Head of caudate nucleus (tissue), 42 donors: ENCODE data around the gene KRTAP5-3.
A peak's percentile ranks its signal among the peaks of the same experiment; 100 is the strongest.

Experiments used
- DNase-seq, 42 donors: peaks; one replicate each; pipeline versions ENCODE4 v3.0.0 to v3.0.0-alpha.2; 2020 to 2021; ENCODE audit warnings: mixed read lengths in 7 of 42
- intact Hi-C: fragments of 100-400 bp; cut with DNase I; formaldehyde crosslinking; loops from one replicate; pipeline ENCODE4 v1.15.0; 2022

KRTAP5-3 gene

DNA sequence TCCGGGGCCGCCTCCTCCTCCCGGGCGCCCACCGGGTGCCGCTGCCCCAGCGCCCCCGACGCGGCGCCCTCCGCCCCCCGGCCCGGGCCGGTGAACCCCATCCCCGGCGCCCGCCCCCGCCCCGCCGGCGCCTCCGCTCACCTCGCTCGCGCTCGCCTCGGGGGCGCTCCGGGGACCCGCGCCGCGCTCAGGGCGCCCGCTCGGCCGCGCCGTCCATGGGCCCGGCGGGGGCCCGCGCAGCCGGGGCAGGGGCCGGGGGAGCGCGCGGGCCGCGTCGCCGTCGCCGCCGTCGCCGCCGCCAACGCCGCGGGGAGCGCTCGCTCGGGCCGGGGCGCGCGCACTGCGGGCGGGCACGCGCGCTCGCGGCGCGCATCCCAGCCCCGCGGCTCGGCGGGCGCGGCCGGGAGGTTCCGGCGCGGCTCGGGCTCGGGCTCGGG is 36.5 kb downstream of the KRTAP5-3 start:
- DNase-seq, result peak in 1 of 42 donors; percentile 18
- intact Hi-C loops, result no loop called here

DNA sequence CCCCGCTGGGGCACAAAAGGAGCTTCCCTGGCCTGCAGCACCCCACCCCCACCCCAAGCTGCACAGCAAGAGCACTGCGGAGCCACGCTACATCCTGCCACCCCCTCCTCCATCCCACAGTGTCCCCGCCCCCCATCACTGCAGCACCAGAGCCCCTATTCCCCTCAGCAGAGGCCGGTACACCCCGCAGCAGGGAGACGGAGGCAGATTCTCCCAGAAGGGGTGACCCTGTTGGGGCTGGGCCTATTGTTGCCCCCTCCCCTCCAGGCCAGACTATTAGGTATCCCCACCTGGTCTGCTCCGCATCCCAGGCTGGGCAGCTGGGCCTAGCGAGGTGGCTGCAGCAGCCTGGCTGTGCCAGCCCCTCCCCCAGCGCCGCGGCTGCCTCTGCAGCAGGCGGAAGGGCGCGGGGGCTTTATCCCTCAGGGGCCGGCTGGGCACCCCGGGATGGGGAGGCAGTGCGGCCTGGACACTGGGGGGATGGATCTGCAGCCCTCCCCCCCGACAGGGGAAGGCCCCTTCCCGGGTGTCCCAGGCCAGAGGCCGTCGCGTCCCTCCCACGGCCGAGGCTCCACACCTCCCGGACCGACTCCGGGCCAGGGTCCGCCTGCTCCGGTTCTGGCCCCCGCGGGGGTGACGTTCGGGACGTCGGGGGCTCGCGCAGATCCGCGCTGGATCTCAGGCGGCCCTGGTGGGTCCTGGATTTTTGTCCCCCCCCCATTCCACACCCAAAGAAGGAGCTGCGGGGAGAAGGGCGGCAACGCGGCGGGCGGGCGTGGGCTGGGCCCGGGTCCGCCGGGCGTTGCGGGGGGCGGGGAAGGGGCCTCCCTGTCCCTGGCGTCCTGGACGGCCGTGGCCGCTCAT is 37.1 kb downstream of the KRTAP5-3 start:
- intact Hi-C loops, result no loop called here
- peak in 19 of 42 donors; percentile 30 to 78 (median 60) for DNase-seq

DNA sequence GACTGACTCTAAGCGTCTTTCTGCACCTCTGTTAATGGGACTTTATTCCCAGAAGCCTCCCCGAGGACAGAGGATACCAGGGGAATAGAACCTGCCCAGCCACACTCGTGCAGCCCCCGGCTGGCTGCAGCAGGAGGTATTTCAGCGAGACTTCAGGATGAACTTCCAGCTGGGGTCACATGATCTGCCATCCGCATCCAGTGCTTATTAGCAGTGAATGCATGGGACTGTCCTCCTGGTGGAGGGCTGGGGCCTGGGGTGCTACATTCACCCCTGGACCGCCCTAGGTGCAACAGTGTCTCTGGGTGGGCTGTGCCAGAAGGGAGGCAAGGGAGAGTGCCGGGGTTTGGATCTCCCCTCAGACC is 37.8 kb downstream of the KRTAP5-3 start:
- intact Hi-C loops, result no loop called here
- DNase-seq, result no peak

DNA sequence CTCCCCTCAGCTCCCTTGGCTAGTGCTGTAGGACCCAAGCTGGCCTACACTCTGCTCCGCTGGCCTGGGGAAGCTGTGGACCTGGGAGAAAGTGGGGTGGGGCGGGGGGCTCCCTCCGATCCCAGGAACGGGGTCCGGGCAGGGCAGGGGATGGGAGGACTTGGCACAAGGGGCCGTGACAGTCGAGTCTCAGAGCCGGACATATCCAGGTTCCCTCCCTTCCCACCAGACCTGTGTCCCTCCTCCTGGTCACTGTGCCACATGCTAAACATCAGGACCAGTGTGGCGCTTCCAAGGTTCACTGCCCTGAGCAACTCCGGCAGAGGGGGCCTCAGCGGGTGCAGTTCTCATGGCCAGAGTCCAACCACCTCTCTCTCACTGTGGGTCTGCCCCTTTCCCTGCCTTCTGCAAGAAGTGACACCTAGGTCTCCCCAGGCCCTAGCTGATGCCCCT is 38.2 kb downstream of the KRTAP5-3 start:
- intact Hi-C loops, result no loop called here
- DNase-seq, result peak in 3 of 42 donors; percentile 7 to 14 (median 12)

DNA sequence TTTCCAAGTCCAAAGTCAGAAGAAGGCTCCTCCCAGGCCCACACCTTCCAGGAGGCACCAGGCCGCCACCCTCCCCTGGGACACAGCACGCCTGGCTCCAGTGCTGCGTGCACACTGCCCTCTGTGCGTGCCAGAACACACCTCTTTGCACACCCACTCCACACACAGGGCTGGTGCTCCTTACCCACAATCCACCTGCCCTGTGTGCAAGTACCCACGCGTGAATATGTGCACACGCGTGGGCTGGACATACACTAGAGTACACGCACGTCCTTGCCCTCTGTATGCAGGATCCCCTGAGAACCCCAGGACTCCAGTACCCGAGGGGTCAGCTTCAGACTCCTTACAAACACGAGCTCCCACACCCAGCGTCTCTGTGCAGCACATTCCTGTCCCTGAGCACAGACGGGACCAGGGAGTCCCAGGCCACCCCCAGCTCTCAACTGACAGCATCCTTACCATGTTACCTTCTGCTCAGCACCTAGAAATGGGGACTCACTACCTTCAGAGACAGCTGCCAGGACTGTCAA is 38.9 kb downstream of the KRTAP5-3 start:
- DNase-seq, result peak in 10 of 42 donors; percentile 33 to 71 (median 54)
- intact Hi-C loops, result no loop called here

DNA sequence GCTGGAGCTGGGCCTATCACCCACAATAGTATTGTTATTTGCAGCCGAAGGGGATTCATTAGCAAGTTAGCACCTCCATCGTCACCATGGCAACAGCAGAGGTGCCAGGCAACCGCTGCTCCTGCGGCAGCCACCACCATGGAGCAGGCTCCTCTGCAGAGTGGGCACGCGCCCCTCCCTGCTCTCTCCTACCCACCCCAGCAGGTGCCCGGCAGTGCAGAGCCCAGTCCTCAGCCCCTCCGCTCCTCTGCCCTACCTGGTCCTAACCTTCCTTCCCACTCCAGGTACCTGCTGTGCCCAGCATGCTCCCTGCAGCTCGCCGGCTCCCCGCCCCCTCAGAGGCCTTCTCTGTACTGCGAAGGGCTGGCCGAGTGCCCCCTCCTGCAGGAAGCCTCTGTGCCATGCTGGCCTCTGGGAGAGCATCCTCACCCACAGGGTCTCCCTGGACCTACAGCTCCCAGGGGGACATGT is 39.8 kb downstream of the KRTAP5-3 start:
- intact Hi-C loops, result no loop called here
- DNase-seq, result peak in 38 of 42 donors; percentile 50 to 93 (median 76)

DNA sequence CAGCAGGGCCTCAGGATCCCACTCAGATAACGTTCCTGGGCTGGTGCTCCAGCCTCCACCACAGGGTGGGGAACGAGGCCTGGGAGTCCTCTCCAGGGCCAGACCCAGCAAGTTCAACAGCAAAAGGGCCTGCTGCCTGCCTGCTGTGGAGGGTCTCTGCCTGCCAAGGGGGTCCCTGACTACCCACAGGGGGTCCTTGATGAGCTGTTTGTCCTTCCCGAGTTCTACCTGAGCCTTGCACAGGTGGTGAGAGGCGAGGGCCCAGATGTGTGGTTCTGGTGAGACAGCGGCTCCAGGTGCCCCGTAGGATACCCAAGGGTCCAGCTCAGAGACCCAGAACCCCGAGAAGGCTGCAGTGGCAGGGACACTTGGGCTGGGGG is 40.6 kb downstream of the KRTAP5-3 start:
- no peak for DNase-seq
- intact Hi-C loops, result no loop called here

DNA sequence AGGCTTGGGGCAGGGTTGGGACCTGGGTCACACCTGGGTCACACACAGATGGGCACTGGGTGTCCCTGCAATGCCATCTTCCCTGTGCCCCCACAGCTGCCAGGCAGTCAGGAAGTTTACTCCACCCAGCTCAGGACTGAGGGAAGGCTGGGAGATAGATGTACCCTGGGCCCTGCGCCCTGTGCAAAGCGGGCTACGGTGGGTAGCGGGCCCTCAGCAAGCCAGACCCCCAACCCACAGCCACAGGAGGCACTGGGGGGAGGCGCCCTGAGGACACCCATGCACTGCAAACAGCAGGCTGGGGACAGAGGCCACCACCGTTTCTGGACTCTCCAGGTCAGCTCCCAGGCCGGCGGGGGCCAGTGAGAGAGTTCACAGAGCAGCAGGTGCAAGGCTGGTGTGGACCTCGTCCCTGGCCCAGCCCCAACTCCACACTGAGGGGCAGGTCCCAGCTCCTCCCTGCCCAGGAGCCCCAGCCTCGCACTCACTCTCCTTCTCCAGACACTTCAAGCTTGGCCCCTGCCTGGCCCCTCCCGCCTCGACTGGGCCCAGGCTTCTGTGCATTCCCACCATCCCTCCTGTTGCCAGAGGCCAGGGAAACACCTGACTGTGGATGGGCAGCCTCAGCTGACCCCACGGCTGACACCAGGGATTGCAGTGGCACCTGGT is 41.1 kb downstream of the KRTAP5-3 start:
- intact Hi-C loops, result no loop called here
- DNase-seq, result no peak

DNA sequence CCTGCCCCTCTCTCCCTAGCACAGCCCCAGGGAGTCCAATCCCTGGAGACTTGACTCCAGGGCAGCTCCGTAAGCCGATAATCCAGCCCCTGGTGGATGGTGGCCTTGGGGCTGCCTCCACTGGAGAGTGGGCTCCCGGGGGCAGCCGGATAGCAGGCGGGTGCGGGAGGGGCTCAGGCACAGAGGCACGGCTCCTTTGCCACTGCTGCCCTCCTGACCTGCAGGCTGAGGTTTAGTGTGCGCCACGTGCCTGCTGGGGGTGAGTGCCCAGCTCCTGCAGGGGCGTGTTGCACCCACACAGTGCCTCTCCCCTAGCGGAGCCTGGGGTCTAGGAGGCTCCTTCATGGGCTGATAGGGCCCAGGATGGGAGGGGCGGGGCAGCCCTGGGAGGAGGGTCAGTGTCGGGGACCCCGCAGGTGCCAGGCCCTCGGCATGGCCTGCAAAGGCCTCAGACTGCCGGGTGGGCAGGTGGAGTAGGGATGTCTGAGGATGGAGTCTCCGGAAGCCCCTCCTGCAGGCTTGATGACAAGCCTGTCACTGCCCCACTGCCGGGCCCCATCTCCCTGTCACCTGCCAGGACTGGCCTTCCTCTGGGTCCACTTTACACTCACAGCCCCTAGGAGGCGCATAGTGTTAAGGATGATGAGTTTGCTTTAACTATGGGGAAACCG is 41.7 kb downstream of the KRTAP5-3 start:
- DNase-seq, result no peak
- intact Hi-C loops, result no loop called here

DNA sequence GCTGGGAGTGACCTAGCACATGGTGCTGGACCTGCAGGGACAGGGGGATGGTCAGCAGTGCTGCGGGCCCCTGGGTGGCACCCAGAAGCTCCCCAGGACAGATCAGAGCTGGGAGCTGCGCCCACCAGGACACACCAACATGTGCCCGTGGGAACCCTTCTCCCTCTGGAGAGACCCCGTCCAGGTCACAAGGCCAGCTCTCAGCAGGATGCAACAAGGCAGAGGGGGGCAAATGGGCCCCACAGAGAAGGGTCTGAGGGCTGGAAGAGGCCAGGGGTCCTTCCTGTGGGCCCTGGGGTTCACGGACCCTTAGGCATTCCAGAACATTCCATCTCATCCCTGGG is 42.4 kb downstream of the KRTAP5-3 start:
- intact Hi-C loops, result no loop called here
- DNase-seq, result no peak

DNA sequence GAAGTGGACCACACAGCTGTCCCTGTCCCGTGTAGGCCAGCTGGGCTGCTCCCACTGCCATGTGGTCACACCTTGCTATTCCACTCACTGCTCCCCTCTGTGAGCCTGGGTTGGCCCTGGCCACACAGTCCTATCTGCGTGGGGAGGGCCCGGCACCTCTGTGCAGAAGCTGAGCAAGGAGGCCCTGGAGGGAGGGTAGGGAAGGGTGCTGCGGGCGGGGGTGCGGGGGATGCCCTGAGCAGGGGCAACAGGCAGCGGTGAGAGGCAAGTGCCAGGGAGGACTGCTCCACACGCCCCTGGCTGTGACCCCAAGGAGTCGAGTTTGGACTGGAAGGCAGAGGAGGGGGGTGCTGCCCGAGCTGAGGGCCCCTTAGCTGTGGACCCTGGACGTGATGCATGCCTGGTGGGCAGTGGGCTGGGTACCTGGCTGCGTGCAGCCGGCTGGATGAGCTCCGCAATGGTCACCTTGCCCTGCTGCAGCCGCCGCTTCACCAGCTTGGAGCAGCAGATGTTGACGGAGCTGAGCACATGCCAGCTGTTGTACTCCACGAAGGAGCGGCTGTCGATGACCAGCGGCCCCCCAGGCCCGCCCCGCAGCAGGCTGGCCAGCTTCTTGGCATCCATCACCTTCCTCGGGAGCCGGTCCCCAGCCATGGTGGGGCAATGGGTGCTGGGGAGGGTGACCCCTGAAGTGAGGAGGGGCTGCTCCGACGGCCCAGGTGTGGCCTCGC is 42.9 kb downstream of the KRTAP5-3 start:
- intact Hi-C loops, result no loop called here

DNA sequence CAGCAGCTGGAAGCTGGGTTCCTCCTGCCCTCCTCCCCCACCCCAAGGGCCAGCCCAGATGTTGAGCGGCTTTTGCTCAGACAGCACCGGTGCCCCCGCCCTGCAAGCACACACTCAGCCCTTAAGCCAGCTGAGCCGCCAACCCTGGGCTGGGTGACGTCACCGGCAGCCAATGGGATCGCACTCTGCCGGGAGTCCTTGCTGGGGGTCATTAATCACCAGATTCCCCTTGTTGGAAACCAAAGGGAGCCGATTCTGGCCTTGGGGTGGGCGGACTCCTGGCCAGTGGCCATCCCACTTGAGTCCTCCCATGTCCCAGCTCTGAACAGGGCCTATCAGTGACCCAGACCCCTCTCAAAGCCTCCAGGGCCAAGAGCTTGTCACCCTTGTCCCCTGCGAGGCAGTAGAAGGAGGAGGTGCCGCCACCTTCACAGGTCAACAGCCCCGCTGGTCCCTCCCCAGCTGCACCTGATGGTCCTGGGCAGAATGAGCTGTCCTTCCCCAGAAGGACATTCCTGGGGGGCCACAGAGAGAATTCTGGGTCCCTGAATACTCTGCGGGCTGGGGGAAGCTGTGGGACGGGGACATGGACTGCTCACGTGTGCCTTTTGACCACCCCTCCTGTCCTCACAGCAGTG is 43.6 kb downstream of the KRTAP5-3 start:
- DNase-seq, result peak; percentile 59 to 92 (median 82)
- intact Hi-C loops, result no loop called here

More for the DNA sequence above, 42.9 kb downstream of the KRTAP5-3 start:
- DNase-seq, result peak in 3 of 42 donors; percentile 14 to 44 (median 21)

DNA sequence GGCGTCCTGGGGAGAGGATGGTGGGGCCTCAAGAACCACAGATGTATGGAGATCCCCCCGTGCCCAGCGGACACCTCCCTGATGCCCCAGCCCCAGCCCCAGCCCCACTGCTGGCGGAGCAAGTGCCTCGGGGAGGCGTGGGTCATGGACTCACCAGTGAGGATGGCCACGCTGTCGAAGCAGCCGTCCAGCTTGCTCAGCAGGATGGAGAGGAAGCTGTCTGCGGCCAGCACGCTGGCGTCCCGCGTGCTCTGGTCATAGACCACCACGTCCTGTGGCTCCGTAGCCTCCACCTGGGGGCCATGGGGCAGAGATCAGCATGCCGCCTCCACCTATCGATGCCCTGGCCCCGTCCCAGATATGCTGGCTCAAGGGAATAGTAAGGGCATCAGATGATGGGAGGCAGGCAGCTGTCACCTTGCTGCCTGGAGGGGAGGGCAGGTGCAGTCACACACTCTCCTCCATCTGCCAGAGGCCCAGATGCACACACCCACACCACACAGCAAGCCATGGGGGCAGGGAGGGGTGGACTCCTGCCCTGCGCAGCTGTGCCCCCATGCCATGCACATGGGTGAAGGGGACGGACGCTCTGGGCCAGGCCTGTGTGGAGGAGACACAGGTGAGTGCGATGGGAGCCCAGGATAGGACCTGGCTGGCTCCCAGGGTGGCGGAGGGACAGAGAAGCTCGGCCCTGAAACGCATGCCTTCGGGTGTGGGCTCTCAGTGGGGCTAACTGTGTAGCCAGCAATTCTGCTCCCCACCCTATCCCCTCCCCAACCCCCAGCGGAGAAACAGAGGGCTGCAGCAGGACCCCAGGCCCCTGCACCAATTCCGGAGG is 44.3 kb downstream of the KRTAP5-3 start:
- peak in 1 of 42 donors; percentile 14 for DNase-seq
- intact Hi-C loops, result no loop called here

DNA sequence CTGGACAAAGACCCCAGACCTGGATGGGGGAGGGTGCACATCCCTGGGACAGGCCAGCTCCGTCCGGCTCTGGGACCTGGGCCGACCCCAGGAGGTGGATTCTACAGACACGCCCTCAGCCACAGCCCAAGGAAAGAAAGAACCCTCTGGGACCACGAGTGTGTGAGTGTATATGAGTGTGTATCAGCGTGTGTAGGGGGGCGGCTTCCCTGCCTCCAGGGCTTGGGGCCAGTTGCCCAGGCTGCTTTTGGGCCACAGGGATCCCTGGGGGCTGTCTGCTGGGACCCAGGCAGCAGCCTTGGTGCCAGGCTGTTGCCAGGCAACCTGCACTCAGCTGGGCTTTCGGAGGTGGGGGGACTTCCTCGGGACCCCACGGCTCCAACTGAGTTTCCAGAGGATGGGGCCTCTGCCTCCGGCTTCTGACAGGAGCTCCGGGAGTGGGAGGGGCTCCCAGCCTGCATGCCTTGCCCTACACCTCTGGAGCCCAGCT is 45.1 kb downstream of the KRTAP5-3 start:
- peak in 1 of 42 donors; percentile 15 for DNase-seq
- intact Hi-C loops, result no loop called here

DNA sequence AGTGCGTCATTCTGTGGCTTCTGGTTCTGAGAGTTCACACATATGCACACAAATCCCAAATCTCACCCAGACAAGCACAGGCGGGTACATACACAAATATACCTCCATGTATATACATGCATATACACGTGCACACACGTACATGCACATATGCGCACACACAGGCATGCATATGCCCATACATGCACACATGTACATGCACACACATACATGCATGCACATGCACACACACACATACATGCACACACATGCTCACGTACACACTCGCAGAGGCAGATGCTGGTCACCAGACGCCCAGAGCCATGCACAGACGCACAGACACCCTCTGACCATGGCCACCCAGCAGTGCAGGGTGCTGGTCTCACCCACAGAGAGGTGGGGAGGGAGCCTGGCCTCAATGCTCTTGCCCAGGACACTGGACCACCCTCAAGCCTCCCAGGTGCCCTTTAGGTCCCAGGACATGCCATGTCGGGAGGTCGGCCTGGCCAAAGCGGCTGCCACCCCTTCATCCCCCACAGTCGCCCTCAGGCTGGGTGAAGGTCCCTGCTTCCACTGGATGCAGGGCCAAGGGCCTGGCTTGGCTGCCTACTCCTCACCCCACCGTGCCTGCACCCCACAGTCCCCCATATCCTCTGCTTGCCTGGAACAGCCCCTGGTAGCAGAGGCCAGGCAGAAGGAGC is 45.7 kb downstream of the KRTAP5-3 start:
- DNase-seq, result no peak
- intact Hi-C loops, result no loop called here

DNA sequence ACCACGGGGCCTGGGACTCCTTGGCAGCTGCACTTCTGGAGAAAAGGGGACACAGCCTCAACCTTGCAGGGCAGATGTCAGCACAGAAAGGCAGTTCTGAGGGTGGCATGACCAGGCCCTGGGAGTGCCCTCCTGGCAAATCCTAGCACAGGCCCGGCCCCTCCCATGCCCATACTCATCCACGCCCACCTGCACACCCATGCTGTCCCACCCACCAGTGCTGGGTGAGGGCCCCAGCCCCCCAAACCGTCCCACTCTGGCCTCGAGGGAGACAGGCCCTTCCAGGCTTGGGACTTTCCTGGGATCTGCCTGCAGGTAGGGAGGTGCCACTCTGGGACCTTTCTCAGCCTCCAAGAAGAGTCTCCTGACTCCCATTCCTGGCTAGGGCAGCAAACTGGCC is 46.3 kb downstream of the KRTAP5-3 start:
- intact Hi-C loops, result no loop called here
- DNase-seq, result no peak

DNA sequence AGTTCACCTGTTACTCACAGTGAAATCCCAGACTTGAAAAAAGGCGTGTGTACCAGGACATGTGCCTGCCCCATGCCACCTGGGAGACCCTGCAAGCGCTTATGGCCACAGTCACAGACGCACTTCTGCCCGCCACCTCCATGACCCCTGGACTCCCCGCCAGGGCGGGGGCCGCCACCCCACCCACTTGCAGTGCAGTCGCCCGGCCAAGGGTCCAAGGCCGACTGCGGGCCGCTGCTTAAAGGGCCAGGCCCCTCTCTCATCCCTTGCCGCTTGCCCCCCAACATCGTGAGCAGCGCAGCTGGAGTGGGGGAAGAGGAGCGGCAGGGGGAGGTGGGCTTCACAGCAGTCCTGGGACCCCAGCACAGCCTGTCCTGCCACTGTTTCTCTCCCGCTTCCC is 47.0 kb downstream of the KRTAP5-3 start:
- peak in 1 of 42 donors; percentile 16 for DNase-seq
- intact Hi-C loops, result no loop called here
